GM13976 (cell line): ENCODE measurements around the gene KMO.

Experiments
- DNase-seq: peaks from one replicate; pipeline ENCODE4 v3.0.0; 2012; ENCODE audit warnings: low spot score
- CTCF ChIP-seq: IDR thresholded peaks from 2 replicates; pipeline ENCODE4 v1.5.1; 2012; ENCODE audit warnings: borderline replicate concordance, mild to moderate bottlenecking; ENCODE audit not compliant: insufficient read depth; ENCODE audit errors: extremely low read depth, missing control alignments, control extremely low read depth
- in situ Hi-C: fragments of 300-500 bp; cut with MboI; formaldehyde crosslinking; loops from one replicate; pipeline ENCODE4 v1.12.0; 2022; ENCODE audit warnings: low sequenced_read_pairs, mixed read lengths, inconsistent platforms; ENCODE audit not compliant: unreplicated experiment

KMO gene

DNA sequence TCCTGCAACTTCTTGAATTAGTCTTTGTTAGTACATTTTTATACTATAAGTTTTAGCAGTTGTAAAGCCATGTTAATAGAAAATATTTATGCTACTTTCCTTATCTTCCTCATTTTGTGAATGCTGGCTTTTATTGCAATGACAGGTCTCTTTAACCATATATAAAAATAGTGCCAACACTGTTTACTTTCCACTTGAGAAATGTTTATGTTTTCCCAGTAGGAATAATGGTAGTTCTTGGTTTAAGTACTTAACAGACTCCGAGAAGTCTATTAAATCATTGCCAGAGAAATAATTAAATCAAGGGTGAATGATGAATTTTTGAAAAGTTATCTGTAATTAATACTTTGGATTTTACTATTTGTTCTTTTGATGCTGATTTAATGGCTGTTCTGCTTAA lies 98.3 kb downstream of the KMO start:
- in situ Hi-C loops, result no loop called here
- DNase-seq, result no peak
- no peak for TF ChIP-seq CTCF

DNA sequence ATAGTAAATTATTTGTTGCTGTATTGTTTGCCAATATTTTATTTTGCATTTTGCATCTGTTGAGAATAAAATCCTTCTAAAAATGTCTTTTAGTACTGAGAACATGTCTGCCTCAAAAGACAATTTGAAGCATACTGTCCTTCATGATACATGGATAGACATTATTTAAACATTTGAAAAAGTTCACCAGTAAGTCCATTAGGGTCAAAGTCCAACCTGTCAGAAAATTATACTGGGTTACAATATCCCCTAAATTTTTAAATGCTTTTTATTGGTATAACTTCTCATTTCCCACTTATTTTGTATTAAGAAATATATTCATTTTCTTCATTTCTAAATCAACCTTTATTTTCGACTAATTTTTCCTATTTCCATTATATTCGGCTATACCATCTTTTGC lies 98.7 kb downstream of the KMO start:
- TF ChIP-seq CTCF, result no peak
- in situ Hi-C loops, result no loop called here
- DNase-seq, result no peak

DNA sequence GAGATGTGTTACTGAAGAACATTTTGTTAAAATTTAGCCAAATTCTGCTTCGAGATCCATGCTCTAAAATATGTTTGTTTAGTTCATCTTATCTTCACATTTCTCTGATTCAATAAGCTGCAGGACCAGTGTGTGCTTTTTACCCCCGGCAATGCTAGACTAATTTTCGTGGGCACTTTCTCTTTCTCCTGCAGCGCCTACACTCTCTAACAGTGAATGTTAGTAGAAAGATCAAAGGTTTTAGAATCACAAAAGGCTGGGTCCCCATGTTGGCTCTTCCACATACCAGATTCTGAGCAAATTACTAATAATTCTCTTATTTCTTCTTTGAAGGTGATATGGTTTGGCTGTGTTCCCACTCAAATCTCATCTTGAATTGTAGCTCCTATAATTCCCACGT lies 99.5 kb downstream of the KMO start:
- in situ Hi-C loops, result no loop called here
- no peak for DNase-seq
- TF ChIP-seq CTCF, result no peak

- in situ Hi-C loops, result no loop called here
- no peak for TF ChIP-seq CTCF
- no peak for DNase-seq
Observed at GRCh38 chr1:241632987-241633386, 100.8 kb downstream of the KMO start.

- no peak for TF ChIP-seq CTCF
- in situ Hi-C loops, result no loop called here
- DNase-seq, result no peak
Observed at GRCh38 chr1:241635556-241636152, 103.5 kb downstream of the KMO start.

GRCh38 chr1:241636291-241636690 lies 104.1 kb downstream of the KMO start:
- no peak for TF ChIP-seq CTCF
- in situ Hi-C loops, result no loop called here
- DNase-seq, result no peak
